Kidney (tissue), 14 donors: Measurements from ENCODE around the gene KIAA1549. TPM values are rescaled to one million over a fixed set of nuclear protein-coding genes. Genes with fewer than 3 reads are reported as not detected.

Source experiments
- DNase-seq, 5 donors: peaks; one replicate each; pipeline ENCODE4 v3.0.0-alpha.2; 2013 to 2020
- FAIRE-seq: peaks from 2 replicates; lab custom pipeline; 2012; peaks lifted over from hg19 to GRCh38; lab: Jason Lieb, UNC
- H3K27ac ChIP-seq, 2 donors: one replicate each; pipeline ENCODE4 v1.7.0; 2013; ENCODE audit warnings: low read depth in 2 of 2, low read length in 2 of 2, inconsistent platforms in 1 of 2
- H3K27me3 ChIP-seq: one replicate; pipeline ENCODE4 v1.7.1; 2013; ENCODE audit warnings: low read length, inconsistent platforms; ENCODE audit not compliant: control insufficient read depth, insufficient read depth
- H3K36me3 ChIP-seq, 3 donors: one replicate each; pipeline versions ENCODE4 v1.7.0 to v1.7.1; 2013; ENCODE audit warnings: low read length in 3 of 3, control low read depth in 1 of 3, inconsistent platforms in 1 of 3; ENCODE audit not compliant: insufficient read depth in 3 of 3, control insufficient read depth in 2 of 3
- H3K4me1 ChIP-seq, 3 donors: one replicate each; pipeline versions ENCODE4 v1.7.0 to v1.7.1; 2013; ENCODE audit warnings: low read length in 3 of 3, inconsistent platforms in 1 of 3, low read depth in 1 of 3; ENCODE audit not compliant: control insufficient read depth in 2 of 3, insufficient read depth in 2 of 3
- H3K4me3 ChIP-seq, 3 donors: one replicate each; pipeline versions ENCODE4 v1.7.0 to v1.8.1; 2013; ENCODE audit warnings: low read length in 3 of 3, control low read depth in 1 of 3, inconsistent platforms in 1 of 3
- H3K9ac ChIP-seq, 3 donors: one replicate each; pipeline versions ENCODE4 v1.7.0 to v1.7.1; 2013; ENCODE audit warnings: low read length in 3 of 3, control low read depth in 1 of 3, inconsistent platforms in 1 of 3
- H3K9me3 ChIP-seq, 3 donors: one replicate each; pipeline versions ENCODE4 v1.7.0 to v1.7.1; 2013; ENCODE audit warnings: low read length in 3 of 3, control low read depth in 1 of 3, inconsistent platforms in 1 of 3; ENCODE audit not compliant: control insufficient read depth in 2 of 3, insufficient read depth in 1 of 3
- intact Hi-C: fragments of 100-400 bp; cut with DNase I; formaldehyde crosslinking; loops from one replicate; pipeline ENCODE4 v1.11.1; 2022
- polyA plus RNA-seq: library from polyadenylated mRNA; stranded (reverse); fragments of 350-450 nt; fragmentation: Illumina TruSeq; extraction: RNeasy Lipid Tissue Mini Kit (QIAGEN cat#74804); gene quantifications from one replicate; pipeline ENCODE4 v1.2.3, GENCODE V29; 2014; ENCODE audit warnings: low read depth, low replicate concordance; ENCODE audit not compliant: insufficient read depth
- total RNA-seq: library from RNA; stranded (reverse); fragmentation: NEBNext Ultra II Directional; extraction: Animal tissue kit (Norgen Biotek cat#: 25700); gene quantifications from one replicate; pipeline ENCODE4 v1.2.1, GENCODE V29; 2021
- TF ChIP-seq, protein P1 (sequence below): IDR thresholded peaks from 3 replicates; pipeline ENCODE4 v1.5.1; 2012; ENCODE audit warnings: mild to moderate bottlenecking, moderate library complexity, borderline replicate concordance; ENCODE audit not compliant: insufficient read depth; ENCODE audit errors: extremely low read depth
- donor health status: control.
- donor health status: control.
- donor health status: control.
- donor health status: control.
- donor health status: control.
- donor health status: DM: yes; HTN: yes; CAD: no.
- donor health status: Normal renal cell carcinoma (clear cell type).

Gene KIAA1549
- total and polyA plus RNA-seq, 2 donors from 2014 or later: 1.8 to 10.1 TPM

DNA sequence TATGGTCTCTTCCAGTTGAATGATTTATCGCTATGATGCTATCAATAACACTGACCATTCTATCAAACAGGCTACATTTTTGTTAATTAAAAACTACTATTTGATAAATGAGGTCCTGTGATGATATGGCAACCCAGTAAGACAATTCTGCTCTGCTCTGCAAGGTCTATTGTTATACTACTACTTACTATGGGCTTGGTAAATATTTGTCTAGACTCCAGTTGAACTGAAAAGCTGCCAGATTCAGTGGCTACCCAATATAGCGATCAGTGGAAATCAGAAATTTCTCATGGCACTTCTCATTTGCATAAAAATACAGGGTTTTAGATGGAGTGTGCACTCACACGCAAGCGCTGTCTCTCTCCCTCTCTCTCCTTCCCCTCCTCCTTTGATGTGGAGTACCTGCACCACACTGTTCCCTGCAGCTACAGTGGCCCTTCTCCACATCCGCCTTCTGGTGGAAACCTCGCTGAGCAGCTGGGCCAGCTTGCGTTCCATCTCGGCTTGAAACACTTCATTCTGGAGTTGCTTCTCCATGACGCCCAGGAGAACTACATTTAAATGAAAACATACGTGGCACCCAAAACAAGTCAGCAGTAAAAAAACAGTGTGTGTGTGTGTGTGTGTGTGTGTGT lies 77.9 kb downstream of the KIAA1549 start:
- no peak for FAIRE-seq
- TF ChIP-seq, protein P1, sequence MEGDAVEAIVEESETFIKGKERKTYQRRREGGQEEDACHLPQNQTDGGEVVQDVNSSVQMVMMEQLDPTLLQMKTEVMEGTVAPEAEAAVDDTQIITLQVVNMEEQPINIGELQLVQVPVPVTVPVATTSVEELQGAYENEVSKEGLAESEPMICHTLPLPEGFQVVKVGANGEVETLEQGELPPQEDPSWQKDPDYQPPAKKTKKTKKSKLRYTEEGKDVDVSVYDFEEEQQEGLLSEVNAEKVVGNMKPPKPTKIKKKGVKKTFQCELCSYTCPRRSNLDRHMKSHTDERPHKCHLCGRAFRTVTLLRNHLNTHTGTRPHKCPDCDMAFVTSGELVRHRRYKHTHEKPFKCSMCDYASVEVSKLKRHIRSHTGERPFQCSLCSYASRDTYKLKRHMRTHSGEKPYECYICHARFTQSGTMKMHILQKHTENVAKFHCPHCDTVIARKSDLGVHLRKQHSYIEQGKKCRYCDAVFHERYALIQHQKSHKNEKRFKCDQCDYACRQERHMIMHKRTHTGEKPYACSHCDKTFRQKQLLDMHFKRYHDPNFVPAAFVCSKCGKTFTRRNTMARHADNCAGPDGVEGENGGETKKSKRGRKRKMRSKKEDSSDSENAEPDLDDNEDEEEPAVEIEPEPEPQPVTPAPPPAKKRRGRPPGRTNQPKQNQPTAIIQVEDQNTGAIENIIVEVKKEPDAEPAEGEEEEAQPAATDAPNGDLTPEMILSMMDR: no peak

DNA sequence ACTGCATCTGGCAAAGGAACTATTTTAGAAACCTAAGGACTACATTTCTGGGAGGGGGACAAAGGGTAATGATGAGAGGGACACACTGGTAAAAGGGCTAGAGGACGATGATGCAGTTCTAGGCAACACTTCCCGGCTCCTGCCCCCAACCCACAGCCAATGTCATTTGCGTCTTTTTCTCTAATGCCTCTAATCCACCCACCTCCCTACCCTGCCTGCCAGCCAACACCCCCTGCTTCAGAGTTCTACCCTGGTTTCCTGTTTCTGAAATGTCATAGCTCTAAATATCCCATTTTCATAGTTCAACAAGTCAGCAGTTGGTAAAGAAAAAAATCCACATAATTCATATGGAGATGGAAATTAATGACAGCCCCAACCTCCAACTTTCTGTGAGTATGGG lies 79.0 kb downstream of the KIAA1549 start:
- Histone ChIP-seq H3K27me3 (no peaks in the 10 kb centered on the region), H3K4me1 (no peaks in the 10 kb centered on the region), H3K9ac (no peak overlapping the region), H3K4me3 (no peak overlapping the region), H3K9me3 (no peaks in the 10 kb centered on the region), H3K27ac (no peak overlapping the region), H3K36me3 (peaks cover 4 to 13% (median 8%) of the 10 kb centered on the region in 3 donors)
- intact Hi-C loops: no loop called here
- FAIRE-seq (no peak), DNase-seq (no peak)
- TF ChIP-seq, protein P1: no peak

More for the DNA sequence above, 77.9 kb downstream of the KIAA1549 start:
- DNase-seq: no peak
- Histone ChIP-seq H3K4me1 (no peaks in the 10 kb centered on the region), H3K27ac (no peak overlapping the region), H3K9me3 (no peaks in the 10 kb centered on the region), H3K27me3 (no peaks in the 10 kb centered on the region), H3K4me3 (no peak overlapping the region), H3K36me3 (peaks cover 4 to 13% (median 10%) of the 10 kb centered on the region in 3 donors), H3K9ac (no peak overlapping the region)
- intact Hi-C loops: no loop called here

DNA sequence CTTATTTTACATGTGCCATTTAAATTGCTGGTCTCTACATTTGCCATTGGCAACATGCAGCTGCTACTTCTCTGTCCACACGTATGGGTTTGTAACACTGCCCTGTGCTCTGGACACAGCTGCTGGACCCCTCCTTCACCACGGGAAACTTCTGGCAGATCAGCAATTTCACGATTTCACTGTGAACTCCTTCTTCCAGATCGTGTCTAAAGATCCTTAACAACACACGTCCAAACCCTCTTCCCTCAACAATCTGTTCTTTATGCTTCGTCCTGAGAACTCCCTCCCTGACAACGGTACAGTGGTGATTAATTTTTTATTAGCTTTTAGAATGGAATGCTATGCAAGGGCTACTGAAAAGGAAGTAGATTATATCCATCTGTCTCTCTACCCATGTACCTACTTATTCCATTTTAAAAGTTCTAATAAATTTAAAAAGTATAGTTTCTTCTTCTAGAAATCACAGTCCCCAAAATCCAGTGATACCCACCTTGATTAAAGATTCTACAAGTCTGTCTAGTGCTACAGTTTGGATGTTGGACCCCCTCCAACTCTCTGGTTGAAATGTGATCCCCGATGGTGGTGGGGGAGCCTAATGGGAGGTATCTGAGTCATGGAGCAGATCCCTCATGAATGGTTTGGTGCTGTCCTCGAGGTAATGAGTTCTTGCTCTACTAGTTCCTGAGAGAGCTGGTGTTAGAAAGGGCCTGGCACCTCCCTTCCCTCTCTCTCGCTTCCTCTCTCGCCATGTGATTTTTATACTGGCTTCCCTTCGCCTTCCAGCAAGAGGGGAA lies 81.0 kb downstream of the KIAA1549 start:
- H3K36me3 ChIP-seq: peaks cover 4 to 11% (median 8%) of the 10 kb centered on the region in 3 donors
- H3K4me1 ChIP-seq: no peaks in the 10 kb centered on the region
- FAIRE-seq (no peak), DNase-seq (no peak)
- no peaks in the 10 kb centered on the region for H3K9me3 ChIP-seq
- intact Hi-C loops: no loop called here
- TF ChIP-seq, protein P1: no peak
- H3K27me3 ChIP-seq: no peaks in the 10 kb centered on the region
- H3K4me3 ChIP-seq: no peak overlapping the region
- no peak overlapping the region for H3K9ac ChIP-seq
- H3K27ac ChIP-seq: no peak overlapping the region
